ENCODE measurements around the gene MRPL33.

MRPL33 gene

GRCh38 chr2:27771548-27772335, at the start of gene MRPL33:
Gene MRPL33 (plus strand): TSS chr2:27771719. CDS start chr2:27771778, 59 bp downstream.
- in situ Hi-C loops (cut with MboI; ENCODE audit: low sequenced_read_pairs) = no loop called here

GRCh38 chr2:27721884-27722485, 49.5 kb upstream of the MRPL33 start:
- in situ Hi-C loops (cut with MboI; ENCODE audit: low sequenced_read_pairs) = no loop called here

- in situ Hi-C loops (cut with MboI; ENCODE audit: low sequenced_read_pairs) = no loop called here
Observed at GRCh38 chr2:27723372-27724144, 48.0 kb upstream of the MRPL33 start.

- in situ Hi-C loops (cut with MboI; ENCODE audit: low sequenced_read_pairs) = no loop called here
Observed at GRCh38 chr2:27724191-27724590, 47.3 kb upstream of the MRPL33 start.

GRCh38 chr2:27724905-27725701, 46.4 kb upstream of the MRPL33 start:
- in situ Hi-C loops (cut with MboI; ENCODE audit: low sequenced_read_pairs) = no loop called here

GRCh38 chr2:27727257-27727656, 44.3 kb upstream of the MRPL33 start:
- in situ Hi-C loops (cut with MboI; ENCODE audit: low sequenced_read_pairs) = no loop called here

GRCh38 chr2:27728081-27728858, 43.2 kb upstream of the MRPL33 start:
- in situ Hi-C loops (cut with MboI; ENCODE audit: low sequenced_read_pairs) = no loop called here

- in situ Hi-C loops (cut with MboI; ENCODE audit: low sequenced_read_pairs) = no loop called here
Observed at GRCh38 chr2:27729198-27729597, 42.3 kb upstream of the MRPL33 start.

GRCh38 chr2:27729614-27730013, 41.9 kb upstream of the MRPL33 start:
- in situ Hi-C loops (cut with MboI; ENCODE audit: low sequenced_read_pairs) = no loop called here

- in situ Hi-C loops (cut with MboI; ENCODE audit: low sequenced_read_pairs) = no loop called here
Observed at GRCh38 chr2:27730261-27730662, 41.3 kb upstream of the MRPL33 start.

- in situ Hi-C loops (cut with MboI; ENCODE audit: low sequenced_read_pairs) = no loop called here
Observed at GRCh38 chr2:27730980-27731691, 40.4 kb upstream of the MRPL33 start.

GRCh38 chr2:27734305-27734704, 37.2 kb upstream of the MRPL33 start:
- in situ Hi-C loops (cut with MboI; ENCODE audit: low sequenced_read_pairs) = no loop called here

- in situ Hi-C loops (cut with MboI; ENCODE audit: low sequenced_read_pairs) = no loop called here
Observed at GRCh38 chr2:27735263-27735904, 36.1 kb upstream of the MRPL33 start.

GRCh38 chr2:27736031-27736889, 35.3 kb upstream of the MRPL33 start:
- in situ Hi-C loops (cut with MboI; ENCODE audit: low sequenced_read_pairs) = no loop called here

- in situ Hi-C loops (cut with MboI; ENCODE audit: low sequenced_read_pairs) = no loop called here
Observed at GRCh38 chr2:27736890-27737204, 34.7 kb upstream of the MRPL33 start.

- in situ Hi-C loops (cut with MboI; ENCODE audit: low sequenced_read_pairs) = no loop called here
Observed at GRCh38 chr2:27737676-27738348, 33.7 kb upstream of the MRPL33 start.

GRCh38 chr2:27738349-27739057, 33.0 kb upstream of the MRPL33 start:
- in situ Hi-C loops (cut with MboI; ENCODE audit: low sequenced_read_pairs) = no loop called here
